D721Med (cell line): ENCODE measurements around the gene IL6ST.

Source experiments
- DNase-seq: peaks from one replicate; pipeline ENCODE4 v3.0.0; 2011; ENCODE audit warnings: low spot score; ENCODE audit not compliant: insufficient read length
- FAIRE-seq: peaks from 2 replicates; lab custom pipeline; 2011; peaks lifted over from hg19 to GRCh38; lab: Jason Lieb, UNC
- CTCF ChIP-seq: IDR thresholded peaks from 2 replicates; pipeline ENCODE4 v1.5.1; 2012; ENCODE audit warnings: mild to moderate bottlenecking, control low read depth; ENCODE audit not compliant: insufficient read depth; ENCODE audit errors: missing control alignments

IL6ST gene

DNA sequence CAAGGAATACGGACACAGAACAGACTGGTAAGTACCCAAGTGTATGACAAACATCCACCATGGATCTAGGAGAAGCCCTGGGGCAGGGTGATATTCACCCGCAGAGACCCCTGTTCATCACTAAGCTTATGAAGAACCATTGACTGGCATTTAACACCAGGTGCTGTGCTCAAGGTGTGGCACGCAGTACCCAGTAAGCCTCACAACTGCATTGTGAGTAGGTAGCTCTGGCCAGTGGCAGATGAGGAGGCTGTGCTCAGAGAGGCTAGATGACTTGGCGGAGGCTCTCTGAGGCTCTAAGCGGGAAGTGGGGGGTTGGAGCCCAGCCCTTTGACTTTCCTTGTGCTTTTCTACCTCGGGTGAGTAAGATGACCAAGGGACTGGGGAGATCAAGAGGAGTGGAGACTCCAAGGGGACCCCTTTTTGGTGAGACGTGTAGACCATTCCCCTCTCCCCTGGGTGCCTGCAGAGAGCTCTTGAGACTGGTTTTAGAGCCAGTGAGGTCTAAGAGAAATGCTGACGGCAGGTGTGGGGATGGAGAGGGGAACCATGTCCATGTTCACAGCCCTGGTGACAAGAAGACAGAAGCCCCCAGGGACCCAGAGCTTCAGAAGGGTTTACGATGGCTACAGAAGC lies 70.8 kb downstream of the IL6ST start:
- DNase-seq (no peak), FAIRE-seq (no peak)
- TF ChIP-seq CTCF, result no peak

DNA sequence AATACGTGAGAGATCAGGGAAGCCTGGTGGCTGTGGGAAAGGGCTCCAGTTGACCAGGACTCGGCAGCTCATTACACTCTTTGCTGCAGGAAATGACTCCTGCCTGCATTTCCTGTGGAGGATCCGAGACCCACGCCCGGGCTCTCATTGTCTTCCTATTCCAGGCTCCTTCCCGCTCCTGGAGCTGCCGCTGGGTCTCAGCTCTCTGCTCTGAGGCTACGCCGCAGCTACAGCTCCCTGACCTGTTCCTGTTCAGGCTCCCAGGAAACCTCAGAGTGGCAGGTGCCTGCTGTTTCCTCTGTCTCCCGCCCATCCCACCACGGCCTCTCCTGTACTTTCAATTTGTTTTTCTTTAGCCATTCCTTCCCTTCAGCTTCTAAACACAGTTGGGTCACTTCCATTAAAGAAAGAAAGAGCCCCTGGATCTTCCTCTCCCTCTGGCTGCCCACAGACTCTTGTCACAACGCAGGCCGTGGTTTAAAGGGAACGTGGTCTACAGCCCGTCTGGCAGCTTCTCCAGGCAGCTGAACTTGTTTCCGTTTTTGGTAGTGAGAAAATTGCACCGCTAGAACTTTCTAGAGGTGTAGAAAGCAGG lies 71.5 kb downstream of the IL6ST start:
- FAIRE-seq (no peak), DNase-seq (no peak)
- TF ChIP-seq CTCF, result no peak

DNA sequence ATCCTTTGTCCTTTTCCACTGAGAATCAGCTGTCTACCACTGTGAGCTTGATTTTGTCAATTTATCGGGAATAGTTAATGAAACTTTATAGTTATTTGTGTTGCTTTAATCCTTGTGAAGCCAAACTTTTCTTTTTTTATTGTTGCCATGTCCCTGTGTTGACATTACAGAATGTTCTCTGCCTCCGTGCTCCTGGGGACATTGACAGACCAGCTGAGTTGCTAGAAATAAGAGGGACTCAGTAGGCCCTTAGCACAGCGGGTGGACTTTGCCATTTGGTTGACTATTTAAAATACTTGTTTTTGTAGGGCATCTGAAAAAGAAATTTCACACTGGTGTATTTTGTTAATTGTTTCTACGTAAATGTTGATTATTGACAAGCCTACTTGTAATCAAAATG lies 73.1 kb downstream of the IL6ST start:
- no peak for TF ChIP-seq CTCF
- FAIRE-seq (no peak), DNase-seq (no peak)

DNA sequence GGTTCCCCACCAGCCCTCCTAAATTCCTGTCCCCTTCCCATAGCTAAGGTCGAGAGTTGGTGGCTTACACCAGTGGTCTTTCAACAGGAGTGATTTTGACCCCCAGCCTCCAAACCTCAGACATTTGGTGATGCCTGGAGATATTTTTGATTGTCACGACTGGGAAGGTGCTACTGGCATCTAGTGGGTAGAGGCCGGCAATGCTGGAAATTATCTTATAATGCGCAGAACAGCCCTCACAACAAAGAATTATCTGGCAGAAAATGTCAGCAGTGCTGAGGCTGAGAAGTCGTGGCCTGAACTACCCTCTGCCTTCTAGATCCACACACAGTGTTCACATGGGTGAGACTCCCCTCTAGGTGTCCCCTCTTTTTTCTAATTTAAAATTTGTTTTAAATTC lies 74.0 kb downstream of the IL6ST start:
- FAIRE-seq (no peak), DNase-seq (no peak)
- peak; percentile 9 for TF ChIP-seq CTCF

- no peak for TF ChIP-seq CTCF
- FAIRE-seq (no peak), DNase-seq (no peak)
Measured at GRCh38 chr5:55919625-55920024, 75.1 kb downstream of the IL6ST start.

GRCh38 chr5:55918087-55919035 lies 76.4 kb downstream of the IL6ST start:
- FAIRE-seq (no peak), DNase-seq (no peak)
- TF ChIP-seq CTCF, result no peak
